HG03045 (cell line): ENCODE results near the gene GPC3.
"Not testable (repeated sequence)": the region's sequence is repeated elsewhere in the genome, so short reads cannot be mapped to it uniquely, and the experiment has no call there.

Experiments used
- ATAC-seq: cut with Tn5 transposase; IDR thresholded peaks from one replicate; pipeline ENCODE4 v1.9.1; 2021; ENCODE audit warnings: mild to moderate bottlenecking, moderate library complexity; ENCODE audit not compliant: unreplicated experiment

GPC3 gene

DNA sequence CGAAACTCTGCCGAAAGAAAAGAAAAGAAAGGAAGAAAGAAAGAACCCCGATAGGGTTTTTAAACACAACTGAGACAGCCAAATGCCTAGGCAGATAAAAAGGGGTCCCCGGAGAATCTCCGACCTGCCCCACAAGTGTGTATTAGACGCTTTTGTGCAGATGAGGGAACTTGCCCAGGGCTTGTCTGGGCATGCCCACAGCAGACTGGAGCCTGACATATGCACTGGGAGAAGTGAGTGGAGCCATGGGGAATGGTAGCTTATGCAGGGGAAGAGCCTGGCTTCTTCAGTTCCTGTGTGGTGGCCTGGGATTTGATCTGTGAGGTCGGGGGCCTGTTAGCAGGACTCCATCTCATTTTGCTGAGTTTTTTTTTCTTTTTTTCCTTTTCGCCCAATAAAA lies 199.0 kb downstream of the GPC3 start:
- ATAC-seq: no peak

DNA sequence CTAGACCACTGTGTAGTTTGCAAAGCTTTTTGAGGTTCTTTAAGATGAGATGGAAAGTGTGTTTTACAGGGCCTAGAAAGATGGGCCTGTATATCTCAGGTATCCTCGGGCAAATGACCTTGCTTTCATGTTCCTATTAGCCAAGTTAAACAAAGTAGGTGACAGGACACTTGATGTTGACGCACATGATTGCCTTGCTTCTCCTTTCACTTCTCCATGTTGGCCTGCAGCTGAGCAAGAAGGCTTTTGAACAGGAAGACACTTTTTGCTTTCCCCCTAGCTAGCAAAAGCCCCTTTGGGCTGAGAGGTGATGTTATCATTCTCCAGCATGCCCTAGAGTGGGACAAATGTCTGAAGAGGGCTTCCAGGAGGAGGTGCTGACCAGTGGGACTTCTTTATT lies 202.1 kb downstream of the GPC3 start:
- peak; percentile 53 for ATAC-seq

DNA sequence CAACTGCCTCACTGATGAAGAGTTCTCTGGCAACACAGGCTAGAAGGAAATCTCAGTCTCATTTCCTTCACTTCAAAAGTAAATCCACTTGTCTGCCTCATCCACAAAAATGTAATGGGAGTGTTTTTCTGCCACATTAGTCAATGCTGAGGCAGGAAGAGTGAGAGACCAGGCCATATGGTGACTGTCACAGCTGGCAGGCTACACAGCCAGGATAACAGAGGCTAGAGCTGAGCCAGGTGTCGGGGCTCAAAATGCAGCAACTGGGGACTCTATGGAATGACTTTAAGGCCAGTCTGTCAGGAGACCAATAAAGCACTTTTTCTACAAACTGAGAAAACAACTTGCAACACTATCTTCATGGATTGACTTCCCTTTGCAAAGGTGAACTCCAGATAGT lies 204.2 kb downstream of the GPC3 start:
- no peak for ATAC-seq

DNA sequence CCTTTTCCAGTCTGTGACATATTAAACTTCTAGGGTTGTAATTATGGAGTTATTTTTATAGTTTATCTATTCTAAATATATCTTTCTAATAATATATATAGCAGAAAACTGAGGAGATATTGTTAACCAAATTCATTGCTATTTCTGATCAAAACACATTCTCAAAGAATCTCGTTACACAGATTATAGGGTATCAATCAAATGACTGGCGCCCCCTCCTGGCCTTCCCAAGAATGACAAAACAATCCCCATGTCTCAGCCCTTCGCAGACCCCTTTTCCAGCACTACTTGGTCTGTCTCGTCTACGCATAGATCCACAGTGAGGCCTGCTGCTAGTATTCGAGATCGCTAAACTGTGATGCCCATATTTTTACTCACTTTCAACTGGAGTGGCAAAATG lies 209.3 kb downstream of the GPC3 start:
- no peak for ATAC-seq

DNA sequence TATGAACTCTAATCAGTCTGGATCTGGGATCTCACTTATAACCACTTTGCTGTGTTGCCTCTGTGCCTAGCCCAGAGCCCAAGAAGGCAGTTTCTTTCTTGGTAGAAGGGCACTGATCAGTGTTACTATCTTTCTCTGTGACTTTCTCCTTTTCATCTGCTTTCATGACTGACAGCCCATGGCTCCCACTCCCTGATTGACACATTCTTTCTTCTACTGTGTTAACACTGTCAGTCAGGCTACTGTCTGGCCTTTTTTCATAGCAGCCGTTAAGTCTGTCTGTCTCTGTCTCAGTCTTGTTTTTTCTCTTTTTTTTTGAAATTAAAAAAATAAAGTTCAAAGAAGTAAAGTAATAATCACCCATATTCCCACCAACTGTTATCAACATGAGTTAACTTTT lies 210.6 kb downstream of the GPC3 start:
- no peak for ATAC-seq

DNA sequence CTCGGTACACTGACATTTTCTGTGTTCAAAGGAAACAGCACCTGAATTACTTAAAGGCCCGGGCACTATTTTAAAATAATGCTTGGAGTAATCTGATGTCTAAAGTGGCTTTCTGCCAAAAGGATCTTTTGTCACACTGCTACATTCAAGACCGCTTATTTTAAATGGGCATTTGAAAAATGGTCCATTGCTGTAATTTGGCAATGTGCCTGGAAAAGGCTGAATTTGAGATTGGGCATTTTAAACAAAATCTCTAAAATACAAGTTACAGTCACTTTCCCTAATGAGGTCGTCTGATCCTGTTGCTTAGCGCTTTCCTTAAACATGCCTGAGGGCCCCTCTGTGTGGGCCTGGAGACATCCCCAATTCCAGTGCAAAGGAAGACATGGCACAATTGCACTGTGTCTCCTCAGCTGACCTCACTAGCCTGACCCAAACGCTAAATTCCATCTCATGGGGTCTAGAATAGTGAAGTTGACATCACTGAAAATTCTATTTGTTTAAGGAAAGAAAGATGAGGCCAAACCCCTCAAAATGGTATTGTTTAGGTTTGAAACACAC lies 214.2 kb downstream of the GPC3 start:
- ATAC-seq: no peak

DNA sequence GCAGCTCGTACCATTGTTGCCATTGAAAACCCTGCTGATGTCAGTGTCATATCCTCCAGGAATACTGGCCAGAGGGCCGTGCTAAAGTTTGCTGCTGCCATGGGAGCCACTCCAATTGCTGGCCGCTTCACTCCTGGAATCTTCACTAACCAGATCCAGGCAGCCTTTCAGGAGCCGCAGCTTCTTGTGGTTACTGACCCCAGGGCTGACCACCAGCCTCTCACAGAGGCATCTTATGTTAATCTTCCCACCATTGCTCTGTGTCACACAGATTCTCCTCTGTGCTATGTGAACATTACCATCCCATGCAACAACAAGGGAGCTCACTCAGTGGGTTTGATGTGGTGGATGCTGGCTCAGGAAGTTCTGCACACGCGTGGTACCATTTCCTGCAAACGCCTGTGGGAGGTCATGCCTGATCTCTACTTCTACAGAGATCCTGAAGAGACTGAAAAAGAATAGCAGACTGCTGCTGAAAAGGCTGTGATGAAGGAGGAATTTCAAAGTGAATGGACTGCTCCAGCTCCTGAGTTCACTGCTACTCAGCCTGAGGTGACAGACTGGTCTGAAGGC lies 222.3 kb downstream of the GPC3 start:
- ATAC-seq: not testable (repeated sequence)

DNA sequence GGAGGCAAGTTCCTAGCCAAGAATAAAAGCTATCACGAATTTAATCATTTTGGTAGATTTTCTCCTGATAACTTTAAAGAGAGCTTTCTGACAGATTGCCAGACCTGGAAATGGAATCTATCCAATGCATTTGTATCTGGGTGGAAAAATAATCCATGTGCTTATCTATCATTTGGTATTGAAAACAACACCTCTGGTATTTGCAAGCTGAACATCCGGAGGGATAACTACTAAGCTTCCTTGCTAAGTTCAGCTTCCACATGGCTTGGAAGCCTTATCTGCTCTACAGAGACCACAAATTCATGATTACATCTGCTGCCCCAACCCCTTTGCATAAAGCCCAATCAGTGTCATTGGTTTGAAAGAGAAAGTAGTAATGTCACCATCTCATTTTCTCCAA lies 230.7 kb downstream of the GPC3 start:
- ATAC-seq: no peak

DNA sequence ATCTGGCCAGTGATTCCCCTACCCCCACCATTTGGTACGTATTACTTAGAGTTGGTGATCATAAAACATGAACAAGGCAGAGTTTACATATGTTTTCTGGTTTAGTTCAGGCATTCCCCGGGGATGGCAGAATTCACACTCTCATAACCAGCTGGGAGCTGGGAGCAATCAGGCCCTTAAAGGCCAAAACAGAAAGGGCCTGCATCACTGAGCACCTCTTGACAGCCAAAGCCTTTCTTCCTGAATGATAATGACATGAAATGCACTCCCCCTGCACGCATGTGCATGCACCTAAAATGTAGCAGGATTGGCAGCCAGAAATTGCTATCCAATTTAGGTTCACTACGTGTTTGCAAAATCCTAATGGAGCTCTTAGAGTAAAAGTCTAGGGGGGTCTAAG lies 235.4 kb downstream of the GPC3 start:
- ATAC-seq: no peak

DNA sequence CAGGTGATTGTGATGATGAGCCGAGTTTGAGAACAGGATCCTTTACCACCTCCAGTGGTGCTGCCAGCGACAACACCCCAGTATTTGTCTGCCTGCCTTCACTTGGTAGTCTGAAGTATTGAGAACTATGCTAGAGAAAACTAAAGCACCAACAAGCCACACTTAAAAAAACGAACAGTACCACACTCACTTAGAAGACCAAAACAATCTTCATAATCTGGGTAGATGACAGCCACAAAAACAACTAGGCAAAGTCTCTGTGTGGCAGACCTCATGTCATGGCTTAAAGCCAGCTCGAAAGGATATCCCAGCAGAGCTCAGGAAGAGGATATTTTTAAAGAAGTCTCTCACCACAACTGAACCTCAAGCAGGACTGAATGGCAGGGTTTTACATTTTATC lies 236.0 kb downstream of the GPC3 start:
- ATAC-seq: no peak

DNA sequence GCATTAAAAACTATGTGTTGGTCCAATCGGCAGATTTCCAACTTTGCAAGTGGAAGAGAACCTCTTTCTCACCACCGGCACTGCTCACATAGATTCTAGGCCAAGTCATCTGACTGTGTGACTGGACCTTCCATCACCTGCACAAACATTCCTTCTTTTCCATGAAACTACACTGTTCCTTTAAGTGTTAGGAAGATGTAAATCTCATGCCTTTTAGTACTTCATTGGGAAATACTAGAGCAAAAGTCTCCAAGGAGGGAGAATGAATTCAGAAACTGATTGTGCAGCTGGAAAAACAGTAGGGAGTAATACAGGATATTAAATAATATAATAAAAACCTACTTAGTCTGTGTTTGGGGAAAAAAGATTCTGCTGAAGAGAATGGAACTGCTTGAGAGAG lies 238.2 kb downstream of the GPC3 start:
- no peak for ATAC-seq

DNA sequence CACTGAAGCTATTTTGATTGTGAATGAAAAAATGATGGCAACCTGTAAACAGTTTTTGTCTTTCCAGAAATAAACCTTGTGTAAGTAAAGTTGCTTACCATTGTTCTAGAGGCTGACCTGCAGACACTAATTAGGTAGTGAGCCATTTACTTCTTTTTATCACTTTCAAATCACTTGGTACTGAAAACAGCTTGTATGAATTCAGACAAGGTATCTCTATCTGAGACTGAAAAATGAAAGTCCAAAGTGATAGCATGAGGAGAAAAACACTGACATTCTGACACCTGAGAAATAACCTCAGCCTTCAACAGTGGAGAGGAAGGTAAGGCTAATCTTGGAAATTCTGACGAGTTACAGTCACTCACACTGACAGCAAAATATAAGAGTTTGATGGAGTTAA lies 238.8 kb downstream of the GPC3 start:
- no peak for ATAC-seq

DNA sequence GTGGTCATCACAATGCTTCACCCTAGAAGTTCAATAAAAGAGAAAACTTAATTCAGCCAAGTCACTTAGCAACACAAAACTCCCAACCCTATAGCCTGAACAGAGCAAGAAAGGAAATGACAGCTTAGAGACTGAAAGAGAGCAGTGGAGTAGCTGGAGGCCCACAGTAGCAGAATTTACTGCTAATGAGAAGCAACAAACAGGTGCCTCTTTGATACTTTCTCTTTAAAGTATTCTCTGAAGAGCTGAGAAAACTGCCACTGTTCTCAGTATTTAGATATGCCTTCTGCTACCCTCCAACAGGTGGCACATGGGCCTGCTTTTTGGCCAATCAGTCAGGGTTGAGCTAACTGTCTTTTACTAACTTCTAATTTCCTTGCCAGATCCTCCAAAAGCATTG lies 240.0 kb downstream of the GPC3 start:
- peak; percentile 50 for ATAC-seq

DNA sequence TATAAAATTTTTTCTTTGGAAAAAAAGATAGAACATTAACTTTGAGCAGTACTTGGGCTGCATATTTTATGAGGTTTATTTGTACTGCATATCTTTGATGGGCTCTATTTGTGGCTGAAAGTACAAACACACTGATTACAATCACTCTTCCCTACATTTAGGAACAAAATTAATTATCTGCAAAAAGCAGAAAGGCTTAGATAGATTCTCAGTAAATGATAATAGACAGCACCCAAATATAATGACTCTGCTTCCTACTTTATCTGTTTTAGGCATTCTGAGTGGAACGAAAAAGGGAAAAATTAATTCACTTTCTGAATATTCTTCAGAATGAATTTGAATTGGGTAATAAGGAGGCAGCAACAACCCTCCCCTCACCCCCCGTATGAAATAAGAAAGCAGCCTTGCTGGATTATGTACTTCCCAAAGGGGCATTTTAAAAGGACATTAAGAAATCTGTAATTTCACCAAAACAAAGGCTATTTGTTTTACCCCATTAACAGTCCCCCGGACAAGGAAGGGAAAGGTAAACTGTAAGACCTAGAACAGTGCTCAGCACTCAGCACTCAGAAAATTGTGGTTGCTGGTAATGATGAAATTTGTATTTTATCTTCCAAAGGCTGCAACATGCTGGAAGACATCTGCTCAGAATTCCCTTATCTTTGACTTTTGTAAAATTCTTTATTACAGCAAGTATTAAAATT lies 242.6 kb downstream of the GPC3 start:
- ATAC-seq: no peak

DNA sequence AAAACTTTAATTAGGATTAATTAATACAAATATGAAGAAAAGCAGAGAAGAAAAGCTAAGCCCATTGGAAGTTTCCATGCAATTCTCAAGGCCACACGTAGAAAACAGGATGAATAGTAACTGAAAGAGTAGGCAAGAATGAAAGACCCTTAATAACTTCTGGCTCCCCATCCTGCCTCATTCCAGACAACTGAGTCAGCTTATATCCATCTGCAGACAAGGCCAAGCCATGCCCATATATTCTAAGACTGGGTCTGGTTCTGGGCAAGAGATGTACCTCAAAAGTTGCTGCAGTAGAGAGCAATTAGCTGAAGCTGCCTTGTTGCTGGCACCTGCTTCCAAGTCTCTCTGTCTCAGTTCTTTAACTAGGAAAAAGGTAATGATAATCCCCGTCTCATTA lies 244.1 kb downstream of the GPC3 start:
- ATAC-seq: no peak

DNA sequence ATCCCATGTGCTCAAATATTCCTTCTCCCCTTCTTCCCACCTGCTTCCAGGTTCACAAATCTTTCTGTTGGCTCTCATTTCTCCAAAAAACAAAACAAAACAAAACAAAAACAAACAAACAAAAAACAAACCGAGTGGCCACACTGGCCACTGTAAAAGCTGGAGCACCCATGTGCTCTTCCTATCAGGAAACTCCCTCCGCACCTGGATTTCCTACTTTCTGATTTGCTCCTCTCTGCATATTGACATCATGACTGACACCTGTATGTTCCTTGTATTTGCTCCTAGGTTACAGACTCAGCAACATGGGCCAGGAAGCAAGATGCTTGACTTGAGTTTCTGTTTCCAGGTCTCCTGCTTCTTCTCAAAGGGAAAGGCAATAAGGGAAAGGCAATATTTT lies 258.8 kb downstream of the GPC3 start:
- ATAC-seq: no peak

DNA sequence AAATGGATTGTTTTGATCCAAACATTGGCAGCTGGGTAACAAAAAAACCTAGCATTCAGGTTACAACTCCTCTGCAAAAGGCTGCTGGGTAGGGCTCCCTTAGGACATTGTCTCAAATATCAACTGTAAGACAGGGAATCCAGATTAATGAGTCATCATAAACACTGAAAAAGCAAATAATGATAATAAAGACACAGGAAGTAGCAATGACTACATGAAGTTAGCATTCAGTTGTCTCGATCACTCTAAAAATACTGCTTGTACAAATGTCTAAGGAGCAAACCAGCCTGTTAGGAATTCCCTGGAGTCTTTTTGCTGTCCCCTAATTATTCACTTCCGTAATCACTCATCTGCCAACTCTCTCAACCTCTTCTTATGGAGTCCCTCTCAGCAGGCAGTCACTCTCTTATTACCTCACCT lies 259.2 kb downstream of the GPC3 start:
- no peak for ATAC-seq

DNA sequence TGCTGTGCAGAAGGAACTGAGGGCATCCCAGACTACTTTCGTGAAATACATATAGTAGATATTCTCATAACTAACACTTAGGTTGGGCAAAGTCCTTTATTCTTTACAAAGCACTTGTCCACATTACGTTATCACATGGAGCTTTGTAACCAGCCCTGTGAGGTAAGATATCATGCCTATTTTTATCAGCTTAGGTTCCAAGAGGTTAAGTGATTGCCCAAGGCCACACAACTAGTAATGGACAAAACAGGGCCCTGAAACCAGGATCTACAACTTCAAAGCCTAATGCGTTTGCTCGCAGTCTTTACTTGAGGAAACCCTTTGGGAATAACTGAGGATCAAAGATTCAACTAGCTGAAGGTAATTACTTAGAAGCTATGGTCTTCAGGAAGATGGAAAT lies 261.5 kb downstream of the GPC3 start:
- no peak for ATAC-seq

DNA sequence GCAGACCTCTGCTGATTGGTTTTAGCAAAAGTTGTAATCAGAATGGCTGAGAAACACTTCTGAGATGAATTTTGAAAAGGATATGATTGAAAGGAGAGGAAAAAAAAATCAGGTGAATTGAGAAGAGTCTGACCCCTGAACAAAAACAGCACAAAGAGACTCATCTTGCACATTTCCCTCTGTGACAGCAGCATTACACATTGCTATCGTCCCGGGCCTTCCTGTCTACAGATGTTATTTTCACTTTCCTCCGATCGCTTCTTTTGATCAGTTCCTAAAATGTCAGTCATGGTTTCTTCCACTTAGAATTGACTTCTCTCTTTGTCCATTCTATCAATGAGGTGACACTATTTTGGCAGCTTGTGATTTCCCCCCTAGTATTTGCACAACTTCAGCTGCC lies 262.6 kb downstream of the GPC3 start:
- no peak for ATAC-seq

DNA sequence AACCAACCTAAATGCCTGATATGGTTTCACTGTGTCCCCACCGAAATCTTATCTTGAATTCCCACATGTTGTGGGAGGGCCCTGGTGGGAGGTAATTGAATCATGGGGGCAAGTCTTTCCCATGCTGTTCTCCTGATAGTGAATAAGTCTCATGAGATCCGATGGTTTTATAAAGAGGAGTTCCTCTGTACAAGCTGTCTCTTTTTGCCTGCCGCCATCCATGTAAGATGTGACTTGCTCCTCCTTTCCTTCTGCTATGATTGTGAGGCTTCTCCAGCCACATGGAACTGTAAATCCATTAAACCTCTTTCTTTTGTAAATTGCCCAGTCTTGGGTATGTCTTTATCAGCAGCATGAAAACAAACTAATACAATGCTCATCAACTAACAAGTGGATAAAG lies 265.1 kb downstream of the GPC3 start:
- ATAC-seq: not testable (repeated sequence)

DNA sequence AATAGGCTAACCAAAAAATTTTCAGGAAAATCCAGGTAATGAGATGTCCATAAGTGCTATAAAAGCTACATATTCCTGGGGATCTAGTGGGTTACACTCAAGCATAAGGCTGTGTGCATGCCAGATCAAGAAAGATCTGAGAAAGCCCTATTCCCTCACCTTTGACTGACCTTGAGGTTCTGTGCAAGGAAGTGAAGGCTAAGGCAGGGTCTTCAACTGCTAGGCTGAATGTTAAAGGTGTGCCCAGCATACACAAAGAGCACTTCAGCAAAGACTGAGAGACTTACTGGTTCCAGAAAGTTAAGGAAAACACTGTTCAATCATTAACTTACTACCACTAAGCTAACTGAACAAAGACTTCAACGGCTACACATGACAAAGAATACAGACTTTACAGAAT lies 269.7 kb downstream of the GPC3 start:
- no peak for ATAC-seq

DNA sequence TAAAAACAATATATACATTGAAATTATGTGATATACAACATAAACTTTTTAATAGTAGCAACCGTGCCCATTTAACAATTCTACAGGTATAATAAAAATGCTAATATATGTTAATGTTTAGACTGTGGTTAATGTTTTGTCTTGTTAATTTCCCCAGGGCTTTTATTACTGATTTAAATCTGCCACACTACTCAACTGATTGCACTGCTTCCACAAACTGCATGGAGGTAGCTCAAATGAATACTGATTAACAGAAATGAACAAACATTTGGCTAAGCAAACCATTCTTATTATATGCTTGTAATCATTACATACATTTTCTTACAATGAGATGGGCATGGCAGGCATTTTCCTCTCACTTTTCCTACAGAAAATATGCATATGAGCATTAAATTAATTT lies 275.9 kb downstream of the GPC3 start:
- ATAC-seq: no peak

DNA sequence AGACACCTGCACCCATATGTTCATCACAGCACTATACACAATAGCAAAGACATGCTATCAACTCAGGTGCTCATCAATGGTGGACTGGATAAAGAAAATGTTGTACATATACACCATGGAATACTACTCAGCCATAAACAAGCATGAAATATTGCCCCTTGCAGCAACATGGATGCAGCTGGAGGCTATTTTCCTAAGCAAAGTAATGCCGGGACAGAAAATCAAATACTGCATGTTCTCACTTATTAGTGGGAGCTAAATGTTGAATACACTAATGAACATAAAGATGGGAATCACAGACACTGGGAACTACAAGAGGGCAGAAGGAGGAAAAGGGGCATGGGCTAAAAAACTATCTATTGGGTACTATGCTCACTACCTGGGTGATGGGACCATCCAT lies 278.5 kb downstream of the GPC3 start:
- no peak for ATAC-seq
